Erythroblast (primary cell): ENCODE measurements around the gene ADGRL4.

Experiments used
- GATA1 ChIP-seq: IDR thresholded peaks from 2 replicates; pipeline ENCODE4 v1.6.1; 2011; ENCODE audit warnings: low read depth, mild to moderate bottlenecking, control low read depth, low read length, moderate library complexity
- POLR2A ChIP-seq: IDR thresholded peaks from 2 replicates; pipeline ENCODE4 v1.6.1; 2011; ENCODE audit warnings: mild to moderate bottlenecking, low read length

DNA sequence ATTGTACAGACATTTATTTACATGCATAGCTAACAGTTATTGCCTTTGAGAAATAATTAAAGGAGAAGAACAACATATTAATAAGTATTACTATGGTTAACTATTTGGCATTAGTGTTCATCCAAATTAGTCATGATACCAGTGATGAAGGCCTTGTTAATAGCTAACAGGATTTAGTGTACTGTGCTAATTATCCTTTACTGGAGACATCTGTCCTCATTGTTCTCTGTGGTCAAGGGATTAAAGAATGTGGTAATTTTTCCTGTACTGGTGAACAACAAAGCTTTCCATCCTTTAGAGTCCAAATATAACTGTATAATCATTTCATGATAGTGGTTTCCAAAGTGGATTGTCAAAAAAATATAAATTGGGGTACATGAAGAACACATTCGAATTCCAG is 103.9 kb downstream of the ADGRL4 start:
- no peak for TF ChIP-seq POLR2A
- no peak for TF ChIP-seq GATA1
